HepG2 (cell line): Measurements from ENCODE around the gene CSNK1A1. TPM values are rescaled to one million over a fixed set of nuclear protein-coding genes. Genes with fewer than 3 reads are reported as not detected.

ENCODE experiments used
- ASH2L ChIP-seq: fragments of 300-600, 200-600 bp; sonication (generic); IDR thresholded peaks from 2 replicates; pipeline ENCODE4 v1.7.0; 2017; ENCODE audit warnings: low read depth, mild to moderate bottlenecking, moderate library complexity, mixed read lengths, low read length; ENCODE audit not compliant: insufficient read length
- ATAD3A ChIP-seq: sonication (generic); formaldehyde crosslinking; IDR thresholded peaks from 2 replicates; pipeline ENCODE4 v1.4.0; 2020; ENCODE audit warnings: missing genetic modification reagents
- ELF4 ChIP-seq: sonication (generic); formaldehyde crosslinking; IDR thresholded peaks from 2 replicates; pipeline ENCODE4 v1.5.0; 2020; ENCODE audit warnings: missing genetic modification reagents, mild to moderate bottlenecking, moderate library complexity, borderline replicate concordance
- FOXK2 ChIP-seq: fragments of 450-650 bp; IDR thresholded peaks from 2 replicates; pipeline ENCODE4 v1.6.1; 2016
- MBNL3 ChIP-seq: fragments of 250-450 bp; sonication (Bioruptor Pico); conservative IDR thresholded peaks from 2 replicates; pipeline ENCODE4 v1.8.0; 2022; ENCODE audit warnings: mild to moderate bottlenecking, inconsistent platforms
- MIER3 ChIP-seq: IDR thresholded peaks from 2 replicates; pipeline ENCODE4 v1.6.1; 2016; ENCODE audit warnings: missing compliant biosample characterization, borderline replicate concordance
- RFX1 ChIP-seq: fragments of 450-650 bp; IDR thresholded peaks from 2 replicates; pipeline ENCODE4 v1.6.1; 2017
- SOX6 ChIP-seq, 2 experiments: fragments of 450-650 bp in 1 of 2; sonication (generic) in 1 of 2; formaldehyde crosslinking in 1 of 2; IDR thresholded peaks; 2 replicates each; pipeline versions ENCODE4 v1.4.0 to v1.6.1; 2017 to 2020; ENCODE audit warnings: antibody characterized with exemption in 1 of 2, mild to moderate bottlenecking in 1 of 2, missing genetic modification reagents in 1 of 2
- SP4 ChIP-seq: sonication (generic); formaldehyde crosslinking; IDR thresholded peaks from 2 replicates; pipeline ENCODE4 v1.8.1; 2023; ENCODE audit warnings: mild to moderate bottlenecking, missing genetic modification reagents
- SRY ChIP-seq: sonication (generic); formaldehyde crosslinking; IDR thresholded peaks from 2 replicates; pipeline ENCODE4 v1.8.0; 2022; ENCODE audit warnings: mild to moderate bottlenecking, missing genetic modification reagents
- TBL1XR1 ChIP-seq: fragments of 150-350 bp; IDR thresholded peaks from 2 replicates; pipeline ENCODE4 v1.6.1; 2014; ENCODE audit warnings: borderline replicate concordance, low read length; ENCODE audit not compliant: partially characterized antibody
- ZIK1 ChIP-seq: sonication (generic); formaldehyde crosslinking; IDR thresholded peaks from 2 replicates; pipeline ENCODE4 v1.5.0; 2020; ENCODE audit warnings: mild to moderate bottlenecking, low read depth, missing genetic modification reagents, borderline replicate concordance
- ZNF331 ChIP-seq: sonication (generic); formaldehyde crosslinking; IDR thresholded peaks from 2 replicates; pipeline ENCODE4 v1.4.0; 2020; ENCODE audit warnings: missing genetic modification reagents
- ZNF33A ChIP-seq: sonication (generic); formaldehyde crosslinking; IDR thresholded peaks from 2 replicates; pipeline ENCODE4 v1.5.1; 2020; ENCODE audit warnings: missing genetic modification reagents, mild to moderate bottlenecking, moderate library complexity, borderline replicate concordance
- ZNF432 ChIP-seq: sonication (generic); formaldehyde crosslinking; IDR thresholded peaks from 2 replicates; pipeline ENCODE4 v1.5.0; 2020; ENCODE audit warnings: missing genetic modification reagents, mild to moderate bottlenecking, borderline replicate concordance
- ZNF616 ChIP-seq: sonication (generic); formaldehyde crosslinking; IDR thresholded peaks from 2 replicates; pipeline ENCODE4 v1.5.0; 2020; ENCODE audit warnings: low read depth, mild to moderate bottlenecking, missing genetic modification reagents
- ZNF782 ChIP-seq: sonication (generic); formaldehyde crosslinking; IDR thresholded peaks from 2 replicates; pipeline ENCODE4 v1.4.0; 2020; ENCODE audit warnings: missing genetic modification reagents, mild to moderate bottlenecking, borderline replicate concordance
- polyA plus RNA-seq, 8 experiments: library from polyadenylated mRNA; depleted of rRNA in 3 of 8; stranded (reverse) in 7 of 8; unstranded in 1 of 8; fragments of >200 nt; fragmentation: Illumina TruSeq in 4 of 8; extraction: Trizol in 4 of 8; gene quantifications; 2 replicates each; pipeline versions ENCODE4 v1.2.1 to v1.2.3, GENCODE V29; 2011 to 2016; ENCODE audit warnings: low read depth in 4 of 8, missing spikeins in 1 of 8, mixed read lengths in 1 of 8; ENCODE audit not compliant: insufficient read depth in 1 of 8
- total RNA-seq, 5 experiments: library from RNA; depleted of rRNA; stranded (reverse); fragments of >200 nt; fragmentation: Illumina TruSeq; extraction: Trizol; gene quantifications; 2 replicates each; pipeline ENCODE4 v1.2.3, GENCODE V29; 2016; ENCODE audit warnings: low read depth in 1 of 5
- TF ChIP-seq, protein P1 (sequence below): sonication (generic); formaldehyde crosslinking; IDR thresholded peaks from 2 replicates; pipeline ENCODE4 v1.4.0; 2020; ENCODE audit warnings: missing genetic modification reagents
- TF ChIP-seq, protein P2 (sequence below): sonication (generic); formaldehyde crosslinking; IDR thresholded peaks from 2 replicates; pipeline ENCODE4 v1.4.0; 2020; ENCODE audit warnings: mild to moderate bottlenecking, missing genetic modification reagents
- TF ChIP-seq, protein P3 (sequence below): sonication (generic); formaldehyde crosslinking; IDR thresholded peaks from 2 replicates; pipeline ENCODE4 v1.5.0; 2020; ENCODE audit warnings: mild to moderate bottlenecking, missing genetic modification reagents
- TF ChIP-seq, protein P4 (sequence below): sonication (generic); formaldehyde crosslinking; IDR thresholded peaks from 2 replicates; pipeline ENCODE4 v1.8.1; 2022; ENCODE audit warnings: low read depth, mild to moderate bottlenecking, missing genetic modification reagents
- TF ChIP-seq, protein P5 (sequence below): sonication (generic); formaldehyde crosslinking; IDR thresholded peaks from 2 replicates; pipeline ENCODE4 v1.4.0; 2020; ENCODE audit warnings: missing genetic modification reagents

The CSNK1A1 gene
- total and polyA plus RNA-seq, 2 of the 13 experiments (the other 11 are each of a cell fraction or from before 2014, with no cell fraction given) = 89.0 to 149 TPM

DNA sequence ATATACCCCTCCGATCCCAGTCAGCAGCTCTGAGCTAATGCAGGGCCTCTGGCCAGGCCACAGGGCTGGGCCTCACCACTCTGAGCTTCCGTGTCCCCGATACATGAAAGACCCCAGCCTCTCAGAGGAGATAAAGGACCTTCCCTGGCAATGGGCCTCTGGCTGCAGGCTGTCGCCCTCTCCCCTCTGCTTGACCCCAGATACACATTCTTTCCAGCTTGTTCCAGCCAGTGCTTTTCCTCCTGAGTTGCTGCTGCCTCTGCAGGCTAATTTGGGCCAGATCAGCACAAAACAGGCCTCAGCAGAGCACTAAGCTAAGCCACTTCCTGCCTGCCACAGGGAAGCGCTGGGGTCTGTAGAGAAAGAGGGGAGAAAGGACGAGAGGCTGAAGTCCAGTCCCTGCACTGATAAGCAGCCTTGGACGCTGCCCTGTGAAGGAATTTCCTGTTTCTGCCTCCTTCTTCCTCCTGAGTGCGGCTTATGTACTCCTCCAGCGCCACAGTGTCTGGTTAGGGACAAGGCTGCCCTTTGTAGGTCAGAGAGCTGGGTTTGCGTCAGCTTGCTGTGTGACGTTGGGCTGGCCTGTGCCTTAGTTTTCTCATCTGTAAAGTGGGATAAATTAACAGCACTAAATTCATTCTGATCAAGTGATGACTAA is 99.1 kb downstream of the CSNK1A1 start (continued):
- TF ChIP-seq, protein P1, sequence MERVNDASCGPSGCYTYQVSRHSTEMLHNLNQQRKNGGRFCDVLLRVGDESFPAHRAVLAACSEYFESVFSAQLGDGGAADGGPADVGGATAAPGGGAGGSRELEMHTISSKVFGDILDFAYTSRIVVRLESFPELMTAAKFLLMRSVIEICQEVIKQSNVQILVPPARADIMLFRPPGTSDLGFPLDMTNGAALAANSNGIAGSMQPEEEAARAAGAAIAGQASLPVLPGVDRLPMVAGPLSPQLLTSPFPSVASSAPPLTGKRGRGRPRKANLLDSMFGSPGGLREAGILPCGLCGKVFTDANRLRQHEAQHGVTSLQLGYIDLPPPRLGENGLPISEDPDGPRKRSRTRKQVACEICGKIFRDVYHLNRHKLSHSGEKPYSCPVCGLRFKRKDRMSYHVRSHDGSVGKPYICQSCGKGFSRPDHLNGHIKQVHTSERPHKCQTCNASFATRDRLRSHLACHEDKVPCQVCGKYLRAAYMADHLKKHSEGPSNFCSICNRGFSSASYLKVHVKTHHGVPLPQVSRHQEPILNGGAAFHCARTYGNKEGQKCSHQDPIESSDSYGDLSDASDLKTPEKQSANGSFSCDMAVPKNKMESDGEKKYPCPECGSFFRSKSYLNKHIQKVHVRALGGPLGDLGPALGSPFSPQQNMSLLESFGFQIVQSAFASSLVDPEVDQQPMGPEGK (CRISPR knock-in tag) = peak; percentile 63
- TF ChIP-seq, protein P2, sequence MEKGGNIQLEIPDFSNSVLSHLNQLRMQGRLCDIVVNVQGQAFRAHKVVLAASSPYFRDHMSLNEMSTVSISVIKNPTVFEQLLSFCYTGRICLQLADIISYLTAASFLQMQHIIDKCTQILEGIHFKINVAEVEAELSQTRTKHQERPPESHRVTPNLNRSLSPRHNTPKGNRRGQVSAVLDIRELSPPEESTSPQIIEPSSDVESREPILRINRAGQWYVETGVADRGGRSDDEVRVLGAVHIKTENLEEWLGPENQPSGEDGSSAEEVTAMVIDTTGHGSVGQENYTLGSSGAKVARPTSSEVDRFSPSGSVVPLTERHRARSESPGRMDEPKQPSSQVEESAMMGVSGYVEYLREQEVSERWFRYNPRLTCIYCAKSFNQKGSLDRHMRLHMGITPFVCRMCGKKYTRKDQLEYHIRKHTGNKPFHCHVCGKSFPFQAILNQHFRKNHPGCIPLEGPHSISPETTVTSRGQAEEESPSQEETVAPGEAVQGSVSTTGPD = no peak
- peak; percentile 78; the same call in 1 of the 2 replicates for TF ChIP-seq MIER3 (CRISPR knock-in tag)
- TF ChIP-seq ATAD3A (CRISPR knock-in tag) = no peak
- TF ChIP-seq ZIK1 = no peak
- no peak for TF ChIP-seq ZNF616 (CRISPR knock-in tag)
- no peak for TF ChIP-seq ZNF33A (CRISPR knock-in tag)
- TF ChIP-seq FOXK2 = no peak
- TF ChIP-seq SP4 = 0 out of 2 replicates have a peak, but pooled peaks have one; percentile 68
- peak; percentile 74 for TF ChIP-seq ZNF331 (CRISPR knock-in tag)
- TF ChIP-seq, protein P3, sequence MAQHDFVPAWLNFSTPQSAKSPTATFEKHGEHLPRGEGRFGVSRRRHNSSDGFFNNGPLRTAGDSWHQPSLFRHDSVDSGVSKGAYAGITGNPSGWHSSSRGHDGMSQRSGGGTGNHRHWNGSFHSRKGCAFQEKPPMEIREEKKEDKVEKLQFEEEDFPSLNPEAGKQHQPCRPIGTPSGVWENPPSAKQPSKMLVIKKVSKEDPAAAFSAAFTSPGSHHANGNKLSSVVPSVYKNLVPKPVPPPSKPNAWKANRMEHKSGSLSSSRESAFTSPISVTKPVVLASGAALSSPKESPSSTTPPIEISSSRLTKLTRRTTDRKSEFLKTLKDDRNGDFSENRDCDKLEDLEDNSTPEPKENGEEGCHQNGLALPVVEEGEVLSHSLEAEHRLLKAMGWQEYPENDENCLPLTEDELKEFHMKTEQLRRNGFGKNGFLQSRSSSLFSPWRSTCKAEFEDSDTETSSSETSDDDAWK = no peak
- no peak for TF ChIP-seq TBL1XR1
- TF ChIP-seq ASH2L = peak; percentile 38
- TF ChIP-seq SRY = no peak
- no peak for TF ChIP-seq ZNF782
- TF ChIP-seq RFX1 = no peak
- TF ChIP-seq ZNF432 (CRISPR knock-in tag) = no peak
- TF ChIP-seq ELF4 = no peak
- no peak for TF ChIP-seq MBNL3 (CRISPR knock-in tag)
- TF ChIP-seq, protein P4, sequence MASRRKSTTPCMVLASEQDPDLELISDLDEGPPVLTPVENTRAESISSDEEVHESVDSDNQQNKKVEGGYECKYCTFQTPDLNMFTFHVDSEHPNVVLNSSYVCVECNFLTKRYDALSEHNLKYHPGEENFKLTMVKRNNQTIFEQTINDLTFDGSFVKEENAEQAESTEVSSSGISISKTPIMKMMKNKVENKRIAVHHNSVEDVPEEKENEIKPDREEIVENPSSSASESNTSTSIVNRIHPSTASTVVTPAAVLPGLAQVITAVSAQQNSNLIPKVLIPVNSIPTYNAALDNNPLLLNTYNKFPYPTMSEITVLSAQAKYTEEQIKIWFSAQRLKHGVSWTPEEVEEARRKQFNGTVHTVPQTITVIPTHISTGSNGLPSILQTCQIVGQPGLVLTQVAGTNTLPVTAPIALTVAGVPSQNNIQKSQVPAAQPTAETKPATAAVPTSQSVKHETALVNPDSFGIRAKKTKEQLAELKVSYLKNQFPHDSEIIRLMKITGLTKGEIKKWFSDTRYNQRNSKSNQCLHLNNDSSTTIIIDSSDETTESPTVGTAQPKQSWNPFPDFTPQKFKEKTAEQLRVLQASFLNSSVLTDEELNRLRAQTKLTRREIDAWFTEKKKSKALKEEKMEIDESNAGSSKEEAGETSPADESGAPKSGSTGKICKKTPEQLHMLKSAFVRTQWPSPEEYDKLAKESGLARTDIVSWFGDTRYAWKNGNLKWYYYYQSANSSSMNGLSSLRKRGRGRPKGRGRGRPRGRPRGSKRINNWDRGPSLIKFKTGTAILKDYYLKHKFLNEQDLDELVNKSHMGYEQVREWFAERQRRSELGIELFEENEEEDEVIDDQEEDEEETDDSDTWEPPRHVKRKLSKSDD (CRISPR knock-in tag) = peak; percentile 38; the same call in 1 of the 2 replicates
- TF ChIP-seq, protein P5, sequence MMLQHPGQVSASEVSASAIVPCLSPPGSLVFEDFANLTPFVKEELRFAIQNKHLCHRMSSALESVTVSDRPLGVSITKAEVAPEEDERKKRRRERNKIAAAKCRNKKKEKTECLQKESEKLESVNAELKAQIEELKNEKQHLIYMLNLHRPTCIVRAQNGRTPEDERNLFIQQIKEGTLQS = peak; percentile 81
- TF ChIP-seq SOX6 (IDR thresholded peaks at IDR 0.05) = no peak
- TF ChIP-seq SOX6 (CRISPR knock-in tag; IDR thresholded peaks at IDR 0.05) = peak; percentile 73
